HepG2 (cell line): ENCODE data around the gene NUDT9. TPM values are rescaled to one million over a fixed set of nuclear protein-coding genes. Genes with fewer than 3 reads are reported as not detected.
A peak's percentile ranks its signal among the peaks of the same experiment; 100 is the strongest.

Experiments used
- ATAC-seq: fragments of 200-7000 bp; cut with Tn5 transposase; 3 replicates; pipeline ENCODE4 v1.9.1; 2020; ENCODE audit warnings: mild to moderate bottlenecking, moderate library complexity
- BruUV-seq: library from RNA; stranded (reverse); fragments of 400-500 nt; replicated peaks from 2 replicates; lab custom pipeline; 2021; lab: Mats Ljungman, UMichigan
- CTCF ChIA-PET: fragments of 300-600 bp; formaldehyde crosslinking; extraction: SDS; loops from one replicate; lab custom pipeline; 2021; ENCODE audit warnings: low total read pairs, inconsistent platforms, low intra/inter-chr PET ratio; lab: Yijun Ruan, JAX
- POLR2A ChIA-PET: fragments of 350-600 bp; sonication (Branson Sonifier 250); formaldehyde crosslinking; loops from one replicate; lab custom pipeline; 2020; ENCODE audit warnings: antibody characterized with exemption, inconsistent platforms; lab: Yijun Ruan, JAX
- DNase-seq: peaks from one replicate; pipeline ENCODE4 v3.0.0-alpha.2; 2015; ENCODE audit warnings: low spot score
- FAIRE-seq: peaks from 3 replicates; lab custom pipeline; 2011; peaks lifted over from hg19 to GRCh38; lab: Jason Lieb, UNC
- H2AFZ ChIP-seq: one replicate; pipeline ENCODE4 v1.6.1; 2011; ENCODE audit warnings: low read length, inconsistent platforms
- H3K27ac ChIP-seq: fragments of 300-600 bp; 3 replicates; pipeline ENCODE4 v1.8.0; 2011; ENCODE audit warnings: mixed run types, mild to moderate bottlenecking, mixed read lengths, low read length, inconsistent platforms; ENCODE audit not compliant: insufficient read depth; ENCODE audit errors: extremely low read length
- H3K27me3 ChIP-seq, 2 experiments: fragments of 200-600 bp in 1 of 2; 2 replicates in 1 of 2; 3 replicates in 1 of 2; pipeline versions ENCODE4 v1.6.0 to v1.8.0; 2011; ENCODE audit warnings: low read length in 2 of 2, mild to moderate bottlenecking in 2 of 2, moderate library complexity in 2 of 2, inconsistent platforms in 1 of 2; ENCODE audit not compliant: insufficient read depth in 2 of 2, control insufficient read depth in 1 of 2
- H3K36me3 ChIP-seq, 2 experiments: fragments of 200-600 bp in 1 of 2; replicated peaks in 1 of 2; 2 replicates in 1 of 2; 3 replicates in 1 of 2; pipeline versions ENCODE4 v1.5.1 to v1.8.0; 2011; ENCODE audit warnings: low read length in 2 of 2, inconsistent platforms in 1 of 2; ENCODE audit not compliant: insufficient read depth in 2 of 2, control insufficient read depth in 1 of 2
- H3K4me1 ChIP-seq: 2 replicates; pipeline ENCODE4 v1.5.1; 2012; ENCODE audit warnings: low read length, inconsistent platforms; ENCODE audit not compliant: insufficient read depth
- H3K4me2 ChIP-seq: 2 replicates; pipeline ENCODE4 v1.6.0; 2011; ENCODE audit warnings: low read depth, low read length, inconsistent platforms
- H3K4me3 ChIP-seq, 3 experiments: fragments of 200-600 bp in 1 of 3; sonication (generic), shearing (Covaris generic) in 1 of 3; replicated peaks in 1 of 3; 2 replicates each; pipeline ENCODE4 v1.5.1; 2011 to 2016; ENCODE audit warnings: low read length in 3 of 3, inconsistent platforms in 2 of 3, low read depth in 2 of 3, mild to moderate bottlenecking in 2 of 3, control low read depth in 1 of 3, mixed read lengths in 1 of 3; ENCODE audit not compliant: insufficient read depth in 1 of 3
- H3K79me2 ChIP-seq: one replicate; pipeline ENCODE4 v1.6.1; 2011; ENCODE audit warnings: low read length, inconsistent platforms; ENCODE audit not compliant: insufficient read depth
- H3K9ac ChIP-seq: 2 replicates; pipeline ENCODE4 v1.6.0; 2011; ENCODE audit warnings: mild to moderate bottlenecking, low read depth, low read length, inconsistent platforms; ENCODE audit not compliant: insufficient read depth
- H3K9me3 ChIP-seq: 2 replicates; pipeline ENCODE4 v1.5.1; 2012; ENCODE audit warnings: mild to moderate bottlenecking, low read length
- H4K20me1 ChIP-seq: 2 replicates; pipeline ENCODE4 v1.6.0; 2011; ENCODE audit warnings: inconsistent platforms, mild to moderate bottlenecking, low read length, moderate library complexity; ENCODE audit not compliant: insufficient read depth
- BHLHE40 ChIP-seq: IDR thresholded peaks from 2 replicates; pipeline ENCODE4 v1.6.1; 2011; ENCODE audit warnings: low read length, improper control_type of control experiment
- FOXC1 ChIP-seq: sonication (generic); formaldehyde crosslinking; IDR thresholded peaks from 2 replicates; pipeline ENCODE4 v1.8.0; 2022; ENCODE audit warnings: mild to moderate bottlenecking, missing genetic modification reagents, borderline replicate concordance
- MTF2 ChIP-seq: sonication (generic); formaldehyde crosslinking; IDR thresholded peaks from 2 replicates; pipeline ENCODE4 v1.5.0; 2020; ENCODE audit warnings: missing genetic modification reagents, borderline replicate concordance
- NFAT5 ChIP-seq: sonication (generic); formaldehyde crosslinking; IDR thresholded peaks from 2 replicates; pipeline ENCODE4 v1.4.0; 2020; ENCODE audit warnings: missing genetic modification reagents
- ZBTB26 ChIP-seq: IDR thresholded peaks from 2 replicates; pipeline ENCODE4 v1.6.1; 2016; ENCODE audit warnings: missing compliant biosample characterization, missing genetic modification reagents, borderline replicate concordance
- ZBTB34 ChIP-seq: sonication (generic); formaldehyde crosslinking; IDR thresholded peaks from 2 replicates; pipeline ENCODE4 v1.8.0; 2022; ENCODE audit warnings: mild to moderate bottlenecking, missing genetic modification reagents
- ZC3H13 ChIP-seq: sonication (generic); formaldehyde crosslinking; IDR thresholded peaks from 2 replicates; pipeline ENCODE4 v1.8.1; 2023; ENCODE audit warnings: mild to moderate bottlenecking, missing genetic modification reagents, moderate library complexity
- ZNF432 ChIP-seq: sonication (generic); formaldehyde crosslinking; IDR thresholded peaks from 2 replicates; pipeline ENCODE4 v1.5.0; 2020; ENCODE audit warnings: missing genetic modification reagents, mild to moderate bottlenecking, borderline replicate concordance
- WGBS: methylation state at CpG from one replicate; pipeline ENCODE4 v1.1.6; 2017; ENCODE audit warnings: low lambda C conversion rate; 5-methylcytosine and 5-hydroxymethylcytosine counted together
- in situ Hi-C: cut with HindIII; loops from 2 replicates; pipeline ENCODE4 v1.10.0; 2017; ENCODE audit warnings: low pct_unique_long_range_greater_than_20kb; ENCODE audit not compliant: extremely low pct_ligation_motif_present
- intact Hi-C: fragments of 100-400 bp; cut with micrococcal nuclease; formaldehyde crosslinking; loops from one replicate; pipeline ENCODE4 v1.10.0; 2022; ENCODE audit not compliant: unreplicated experiment
- polyA plus RNA-seq, 8 experiments: library from polyadenylated mRNA; depleted of rRNA in 3 of 8; stranded (reverse) in 7 of 8; unstranded in 1 of 8; fragments of >200 nt; fragmentation: Illumina TruSeq in 4 of 8; extraction: Trizol in 4 of 8; gene quantifications; 2 replicates each; pipeline versions ENCODE4 v1.2.1 to v1.2.3, GENCODE V29; 2011 to 2016; ENCODE audit warnings: low read depth in 4 of 8, missing spikeins in 1 of 8, mixed read lengths in 1 of 8; ENCODE audit not compliant: insufficient read depth in 1 of 8
- total RNA-seq, 5 experiments: library from RNA; depleted of rRNA; stranded (reverse); fragments of >200 nt; fragmentation: Illumina TruSeq; extraction: Trizol; gene quantifications; 2 replicates each; pipeline ENCODE4 v1.2.3, GENCODE V29; 2016; ENCODE audit warnings: low read depth in 1 of 5

NUDT9 gene
- total and polyA plus RNA-seq, 2 of the 13 experiments (the other 11 are each of a cell fraction or from before 2014, with no cell fraction given), result 10.4 to 12.3 TPM

GRCh38 chr4:87390551-87390890, 31.9 kb upstream of the NUDT9 start:
- Histone ChIP-seq H3K9ac (peak overlapping the region; percentile 84), H3K27ac (peak overlapping the region; percentile 87), H4K20me1 (peaks cover 36% of the 10 kb centered on the region), H3K79me2 (peaks cover 55% of the 10 kb centered on the region), H3K4me3 (peak overlapping the region; percentile 81 to 93 (median 88)), H2AFZ (peak overlapping the region; percentile 35), H3K36me3 (0 out of 5 replicates have a peak, but pooled peaks cover 0 to 3% of the 10 kb centered on the region in 2 experiments), H3K9me3 (no peaks in the 10 kb centered on the region), H3K4me1 (peaks cover 35% of the 10 kb centered on the region), H3K27me3 (no peaks in the 10 kb centered on the region; a peak in 1 of 5 replicates), H3K4me2 (peak overlapping the region; percentile 93)
- ChIA-PET CTCF (no interaction called here), POLR2A (interaction anchor here (0.6 to 8.1 kb wide), 11 partner anchors 9 to 454 kb away, joined by 3 to 172 read pairs (median 5); partner anchors contain the start of genes KLHL8 and NUDT9)
- DNase-seq (no peak), ATAC-seq (no peak), FAIRE-seq (no peak)
- in situ Hi-C loops, result no loop called here
- TF ChIP-seq ZC3H13 (CRISPR knock-in tag), result 0 out of 2 replicates have a peak, but pooled peaks have one; percentile 5
- no peak for TF ChIP-seq ZBTB26 (CRISPR knock-in tag)
- intact Hi-C loops, result no loop called here
- BruUV-seq, result TSS peak; percentile 78

GRCh38 chr4:87390891-87391575, 31.3 kb upstream of the NUDT9 start, which contains the start of gene HSD17B11:
HSD17B11 (minus strand) TSS chr4:87391188; CDS start chr4:87391070, 118 bp downstream.
- peak within 1 kb of the TSS; percentile 49 for H2AFZ ChIP-seq
- in situ Hi-C loops, result no loop called here
- peak within 1 kb of the TSS; percentile 81 to 93 (median 88) for H3K4me3 ChIP-seq
- H4K20me1 ChIP-seq, result peaks cover 31% of the 10 kb centered on the region
- CTCF ChIA-PET, result no interaction called here
- H3K79me2 ChIP-seq, result peaks cover 50% of the 10 kb centered on the region
- peak within 1 kb of the TSS; percentile 99 for H3K4me2 ChIP-seq
- POLR2A ChIA-PET, result interaction anchor here (0.6 to 8.1 kb wide), 13 partner anchors 9 to 455 kb away, joined by 3 to 172 read pairs (median 5); partner anchors contain the start of genes KLHL8 and NUDT9
- intact Hi-C loops, result loop anchor here (1.0 kb wide), 2 partner anchors 18 to 31 kb away; partner anchors contain the start of gene NUDT9
- H3K9ac ChIP-seq, result peak within 1 kb of the TSS; percentile 84
- ATAC-seq (peak; percentile 97), FAIRE-seq (peak; percentile 95), DNase-seq (peak; percentile 96)
- H3K36me3 ChIP-seq, result 0 out of 5 replicates have a peak, but pooled peaks cover 0 to 3% of the 10 kb centered on the region in 2 experiments
- no peaks in the 10 kb centered on the region for H3K9me3 ChIP-seq
- BruUV-seq, result no TSS peak
- no peaks in the 10 kb centered on the region; a peak in 1 of 5 replicates for H3K27me3 ChIP-seq
- 1% methylated on average over 32 of the region's 32 CpGs for WGBS
- H3K4me1 ChIP-seq, result peaks cover 30% of the 10 kb centered on the region
- peak within 1 kb of the TSS; percentile 87 for H3K27ac ChIP-seq
- TF ChIP-seq ZNF432 (CRISPR knock-in tag) (no peak), ZBTB34 (CRISPR knock-in tag) (0 out of 2 replicates have a peak, but pooled peaks have one; percentile 59), FOXC1 (CRISPR knock-in tag) (peak; percentile 89), MTF2 (no peak; the same call in 1 of the 2 replicates), NFAT5 (CRISPR knock-in tag) (no peak), BHLHE40 (no peak)
